ENCODE measurements around the gene SSR4. TPM values are rescaled to one million over a fixed set of nuclear protein-coding genes. Genes with fewer than 3 reads are reported as not detected.

The SSR4 gene
- total and polyA plus RNA-seq, 2 of the 8 experiments (the other 6 are each of a cell fraction or from before 2014, with no cell fraction given), result 168 to 642 TPM

DNA sequence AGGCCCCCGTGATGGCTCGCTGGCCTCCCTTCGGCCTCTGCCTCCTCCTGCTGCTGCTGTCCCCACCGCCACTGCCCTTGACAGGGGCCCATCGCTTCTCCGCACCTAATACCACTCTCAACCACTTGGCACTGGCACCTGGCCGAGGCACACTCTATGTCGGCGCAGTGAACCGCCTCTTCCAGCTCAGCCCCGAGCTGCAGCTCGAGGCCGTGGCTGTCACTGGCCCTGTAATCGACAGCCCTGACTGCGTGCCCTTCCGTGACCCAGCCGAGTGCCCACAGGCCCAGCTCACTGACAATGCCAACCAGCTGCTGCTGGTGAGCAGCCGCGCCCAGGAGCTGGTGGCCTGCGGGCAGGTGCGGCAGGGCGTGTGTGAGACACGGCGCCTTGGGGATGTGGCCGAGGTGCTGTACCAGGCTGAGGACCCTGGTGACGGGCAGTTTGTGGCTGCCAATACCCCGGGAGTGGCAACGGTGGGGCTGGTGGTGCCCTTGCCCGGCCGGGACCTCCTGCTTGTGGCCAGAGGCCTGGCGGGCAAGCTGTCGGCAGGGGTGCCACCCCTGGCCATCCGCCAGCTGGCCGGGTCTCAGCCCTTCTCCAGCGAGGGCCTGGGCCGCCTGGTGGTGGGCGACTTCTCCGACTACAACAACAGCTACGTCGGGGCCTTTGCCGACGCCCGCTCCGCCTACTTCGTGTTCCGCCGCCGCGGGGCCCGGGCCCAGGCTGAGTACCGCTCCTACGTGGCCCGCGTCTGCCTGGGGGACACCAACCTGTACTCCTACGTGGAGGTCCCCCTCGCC, 27.4 kb upstream of the SSR4 start:
- FAIRE-seq (no peak), DNase-seq (ENCODE audit: low read depth in 1 of 2, low spot score in 2 of 2) (no peak)
- no peaks in the 10 kb centered on the region for H3K79me2 ChIP-seq (ENCODE audit: control insufficient read depth in 1 of 2, insufficient read depth in 2 of 2, low read length in 2 of 2)
- 94% methylated on average over 16 of the region's 56 CpGs; no CpG with 5 or more reads in 1 of the 2 experiments for WGBS, 2 experiments (ENCODE audit: extremely low coverage in 1 of 2, insufficient coverage in 1 of 2, insufficient read length in 1 of 2, insufficient replicate concordance in 2 of 2, low coverage in 1 of 2, low lambda C conversion rate in 2 of 2, missing lambda C conversion rate in 1 of 2)
- no peak overlapping the region for H4K5ac ChIP-seq (ENCODE audit: insufficient read length, low read depth, low read length)
- peak overlapping the region; percentile 27; the same call in 1 of the 2 replicates for H2BK12ac ChIP-seq (ENCODE audit: low read depth, low read length)
- H3K23ac ChIP-seq (ENCODE audit: insufficient read length), result no peak overlapping the region
- no peak overlapping the region; the same call in 1 of the 2 replicates for H2AK5ac ChIP-seq (ENCODE audit: low read depth, low read length)
- no peak overlapping the region for H3K14ac ChIP-seq (ENCODE audit: insufficient read length)
- no peak overlapping the region for H2BK5ac ChIP-seq (ENCODE audit: low read depth, low read length)
- H3K18ac ChIP-seq (ENCODE audit: extremely low read depth, low read length), result peak overlapping the region; percentile 7; the same call in 1 of the 2 replicates
- no peak overlapping the region for H3K27ac ChIP-seq (ENCODE audit: low read depth, low read length)
- H3K27me3 ChIP-seq (replicated peaks in 1 of 4; ENCODE audit: control insufficient read depth in 3 of 4, extremely low read depth in 1 of 4, insufficient read depth in 3 of 4, low read length in 3 of 4), result no peaks in the 10 kb centered on the region
- no peak overlapping the region for H2AFZ ChIP-seq (ENCODE audit: low read length)
- ChIA-PET POLR2A (ENCODE audit: partially characterized antibody) (interaction anchor here (0.9 to 3.0 kb wide), 5 partner anchors 12 to 160 kb away, joined by 3 to 13 read pairs (median 5); partner anchors contain the start of genes ARHGAP4, IDH3G and SSR4), CTCF (ENCODE audit: partially characterized antibody) (interaction anchor here (0.6 to 2.3 kb wide), 12 partner anchors 11 to 180 kb away, joined by 3 to 10 read pairs (median 4); partner anchors contain the start of gene SRPK3)
- H3K4me1 ChIP-seq (replicated peaks in 1 of 4; ENCODE audit: control insufficient read depth in 3 of 4, insufficient read depth in 4 of 4, low read length in 3 of 4), result peaks cover 0 to 8% (median 4%) of the 10 kb centered on the region in 4 experiments; a peak in 5 of 7 replicates
- no peak overlapping the region for H3K4ac ChIP-seq (replicated peaks; ENCODE audit: insufficient read length, low read depth, low read length)
- no peak overlapping the region for H2BK20ac ChIP-seq (ENCODE audit: low read length)
- H2BK120ac ChIP-seq (replicated peaks; ENCODE audit: low read depth, low read length), result no peak overlapping the region
- no peak overlapping the region for H4K8ac ChIP-seq (ENCODE audit: extremely low read depth, insufficient read depth, low read length)
- H3K4me2 ChIP-seq (ENCODE audit: insufficient read depth in 1 of 2, low read depth in 2 of 2, low read length in 2 of 2), result no peak overlapping the region
- no peaks in the 10 kb centered on the region for H4K20me1 ChIP-seq (replicated peaks in 1 of 2; ENCODE audit: control insufficient read depth in 1 of 2, insufficient read depth in 2 of 2, low read length in 2 of 2)
- peak overlapping the region; percentile 54 for H4K91ac ChIP-seq (replicated peaks; ENCODE audit: insufficient read length, low read length)
- no peak overlapping the region for H3K56ac ChIP-seq (replicated peaks; ENCODE audit: insufficient read length, low read depth, low read length)
- no peaks in the 10 kb centered on the region for H3K36me3 ChIP-seq (ENCODE audit: control insufficient read depth in 2 of 4, insufficient read depth in 4 of 4, low read length in 3 of 4)
- H3K4me3 ChIP-seq (ENCODE audit: extremely low read depth in 1 of 4, insufficient read depth in 2 of 4, low read depth in 3 of 4, low read length in 4 of 4), result no peak overlapping the region
- no peak overlapping the region for H3K9ac ChIP-seq (replicated peaks in 1 of 4; ENCODE audit: extremely low read depth in 1 of 4, low read depth in 3 of 4, low read length in 3 of 4)
- no peak overlapping the region for H2BK15ac ChIP-seq (ENCODE audit: low read length)
- H3K23me2 ChIP-seq (ENCODE audit: low read depth, low read length), result no peaks in the 10 kb centered on the region
- no peaks in the 10 kb centered on the region for H3K9me3 ChIP-seq (ENCODE audit: insufficient read depth in 2 of 2, low read depth in 1 of 2, low read length in 1 of 2)
- H3K79me1 ChIP-seq (ENCODE audit: low read depth, low read length), result no peaks in the 10 kb centered on the region
- TF ChIP-seq FOSL1 (IDR thresholded peaks at IDR 0.05; ENCODE audit: insufficient read depth, low read depth, low read length) (no peak), RXRA (IDR thresholded peaks at IDR 0.05; ENCODE audit: insufficient read depth, low read depth, low read length) (no peak), GABPA (IDR thresholded peaks at IDR 0.05; ENCODE audit: borderline replicate concordance, insufficient read depth, low read length) (no peak), CEBPB (IDR thresholded peaks at IDR 0.05; ENCODE audit: low read depth, low read length) (no peak), POLR2A (IDR thresholded peaks at IDR 0.05; ENCODE audit: control extremely low read depth in 1 of 2, low read depth in 2 of 2, low read length in 2 of 2) (no peak), HDAC2 (IDR thresholded peaks at IDR 0.05; ENCODE audit: borderline replicate concordance in 1 of 2, low read depth in 2 of 2, low read length in 2 of 2) (no peak), RNF2 (IDR thresholded peaks at IDR 0.05; ENCODE audit: borderline replicate concordance, low read depth, low read length, missing control alignments, poor library complexity, severe bottlenecking) (no peak), TAF1 (IDR thresholded peaks at IDR 0.05; ENCODE audit: low read depth, low read length) (no peak), CHD1 (IDR thresholded peaks at IDR 0.05; ENCODE audit: low read depth, low read length) (no peak), CBX5 (IDR thresholded peaks at IDR 0.05; ENCODE audit: low read depth, low read length) (no peak), SP1 (IDR thresholded peaks at IDR 0.05; ENCODE audit: low read depth, low read length) (no peak)
- TF ChIP-seq, protein P1, sequence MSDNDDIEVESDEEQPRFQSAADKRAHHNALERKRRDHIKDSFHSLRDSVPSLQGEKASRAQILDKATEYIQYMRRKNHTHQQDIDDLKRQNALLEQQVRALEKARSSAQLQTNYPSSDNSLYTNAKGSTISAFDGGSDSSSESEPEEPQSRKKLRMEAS (IDR thresholded peaks at IDR 0.05), result no peak

All from H1 (cell line).